IPS-18c (cell line): Measurements from ENCODE around the gene TIMM21.

Source experiments
- H3K4me3 ChIP-seq: 2 replicates; pipeline ENCODE4 v1.7.0; 2013; ENCODE audit warnings: low read depth, mild to moderate bottlenecking, low read length, moderate library complexity; ENCODE audit not compliant: insufficient read depth
- H3K9me3 ChIP-seq: one replicate; pipeline ENCODE4 v1.6.1; 2013; ENCODE audit warnings: mild to moderate bottlenecking, low read length, moderate library complexity; ENCODE audit not compliant: control insufficient read depth, insufficient read depth

TIMM21 gene

DNA sequence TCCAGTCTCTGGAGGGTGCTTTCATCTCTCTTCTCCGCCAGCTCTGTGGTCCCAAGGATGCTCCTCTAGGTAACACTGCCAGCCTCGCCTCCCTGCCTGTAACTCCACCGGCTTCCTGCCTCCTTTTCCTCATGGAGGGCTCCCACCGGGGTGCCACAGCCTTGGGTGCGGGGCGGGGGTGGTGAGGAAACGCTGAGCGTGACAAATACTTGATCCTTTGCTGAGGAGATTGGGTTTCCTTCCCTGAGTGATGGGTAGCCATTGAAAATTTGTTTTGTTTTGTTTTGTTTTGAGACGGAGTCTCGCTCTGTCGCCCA is 25.1 kb downstream of the TIMM21 start:
- no peak overlapping the region for H3K4me3 ChIP-seq
- peaks cover 3% of the 10 kb centered on the region for H3K9me3 ChIP-seq

DNA sequence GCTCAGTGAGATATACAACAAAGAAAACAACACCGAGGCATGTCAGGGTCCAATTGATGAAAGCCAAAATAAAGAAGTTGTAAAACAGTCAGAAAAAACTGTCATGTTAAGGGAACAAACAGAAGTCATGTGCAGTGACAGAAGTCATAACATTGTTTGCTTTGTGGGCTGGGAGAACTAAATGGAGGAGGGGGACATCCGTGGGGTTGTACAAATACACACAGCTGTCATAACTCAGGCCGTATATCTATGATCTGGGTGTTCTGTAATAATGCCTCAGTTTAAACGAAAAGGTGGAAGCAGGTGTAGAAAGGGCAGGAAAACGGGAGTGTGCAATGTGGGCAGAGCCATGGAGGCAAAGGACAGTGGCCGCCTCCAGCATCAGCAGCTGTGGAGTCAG is 27.3 kb downstream of the TIMM21 start:
- H3K4me3 ChIP-seq = no peak overlapping the region
- H3K9me3 ChIP-seq = peaks cover 5% of the 10 kb centered on the region

DNA sequence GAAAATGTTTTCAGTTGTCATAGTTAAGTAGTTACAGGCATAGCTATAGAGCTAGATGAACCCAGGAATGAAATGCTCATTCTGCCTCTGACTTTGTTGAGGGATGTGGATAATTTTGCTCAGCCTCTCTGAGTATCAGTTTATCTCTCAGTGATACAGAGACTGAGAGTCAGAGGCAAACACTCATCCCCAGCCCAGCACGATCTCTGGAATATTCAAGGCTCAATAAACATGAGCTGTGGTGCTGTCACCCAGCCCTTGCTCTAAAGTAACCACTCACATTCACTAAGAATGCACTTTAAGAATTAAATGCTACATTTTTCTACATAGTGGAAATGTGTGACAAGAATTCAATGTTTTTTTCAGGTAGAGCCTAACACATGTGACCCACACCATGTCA is 30.6 kb downstream of the TIMM21 start:
- peaks cover 2% of the 10 kb centered on the region for H3K9me3 ChIP-seq
- H3K4me3 ChIP-seq = no peak overlapping the region

DNA sequence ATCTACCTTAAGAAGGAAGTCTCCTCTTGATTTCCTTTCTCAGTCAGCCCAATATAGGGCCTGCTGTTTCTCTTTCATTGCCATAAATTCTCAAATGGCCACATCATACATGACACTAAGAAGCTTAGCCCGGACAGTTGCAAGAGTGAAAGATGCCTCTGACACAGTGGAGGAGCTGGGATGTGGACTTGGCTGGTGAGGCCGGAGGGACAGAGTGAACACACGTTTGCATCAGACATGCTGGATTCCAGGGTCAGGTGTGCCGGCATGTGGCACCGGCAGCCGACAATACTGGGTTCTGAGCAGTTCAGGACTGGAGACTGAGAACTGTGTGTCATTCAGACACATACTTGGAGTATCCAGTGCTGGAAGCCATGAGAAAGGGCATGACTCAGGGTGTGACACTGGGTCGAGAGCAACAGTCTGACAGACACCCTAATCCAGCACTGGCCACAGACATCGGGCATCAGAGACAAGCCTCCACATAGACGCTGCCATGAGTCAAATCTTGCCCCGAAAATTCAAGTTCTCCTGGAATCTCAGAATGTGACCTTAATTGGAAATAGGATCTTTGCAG is 31.4 kb downstream of the TIMM21 start:
- no peak overlapping the region for H3K4me3 ChIP-seq
- peaks cover 2% of the 10 kb centered on the region for H3K9me3 ChIP-seq

DNA sequence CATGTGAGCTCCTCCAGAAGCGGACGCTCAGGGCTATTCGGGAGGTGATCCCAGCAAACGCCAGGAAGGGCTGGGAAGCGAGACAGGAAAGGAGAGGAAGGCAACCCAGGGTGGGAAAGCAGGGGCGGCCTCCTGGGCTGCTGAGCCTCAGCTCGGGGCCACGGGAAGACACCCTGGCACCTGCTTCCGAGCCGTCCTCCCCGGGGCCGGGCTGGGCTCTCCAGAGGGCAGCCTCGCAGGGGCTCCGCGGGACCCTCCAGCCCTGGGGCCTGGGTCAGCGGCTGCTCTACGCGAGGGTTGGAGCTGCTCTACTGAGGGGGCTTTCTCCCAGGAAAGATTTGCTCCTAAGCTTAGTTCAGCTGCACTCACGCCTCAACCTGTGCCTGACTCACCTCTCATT is 34.0 kb downstream of the TIMM21 start:
- H3K4me3 ChIP-seq = no peak overlapping the region
- H3K9me3 ChIP-seq = peaks cover 2% of the 10 kb centered on the region

DNA sequence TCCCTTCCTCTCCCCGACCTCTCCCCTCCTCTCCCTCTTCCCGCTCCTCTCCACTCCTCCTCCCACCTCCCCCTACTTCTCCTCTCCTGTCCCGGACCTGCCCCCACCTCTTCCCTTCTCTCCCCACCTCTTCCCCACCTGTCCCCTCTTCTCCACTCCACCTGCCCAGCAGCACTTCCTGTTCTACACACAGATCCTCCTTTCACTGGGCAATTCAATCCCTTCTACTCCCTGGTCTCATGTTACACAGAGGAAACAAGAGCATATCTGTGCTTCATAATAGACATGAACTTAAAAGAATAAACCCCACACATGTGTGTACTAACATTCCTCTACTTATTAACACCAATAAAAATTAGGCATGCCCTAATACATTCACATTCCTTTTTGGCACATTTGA is 34.8 kb downstream of the TIMM21 start:
- no peak overlapping the region for H3K4me3 ChIP-seq
- peaks cover 2% of the 10 kb centered on the region for H3K9me3 ChIP-seq

DNA sequence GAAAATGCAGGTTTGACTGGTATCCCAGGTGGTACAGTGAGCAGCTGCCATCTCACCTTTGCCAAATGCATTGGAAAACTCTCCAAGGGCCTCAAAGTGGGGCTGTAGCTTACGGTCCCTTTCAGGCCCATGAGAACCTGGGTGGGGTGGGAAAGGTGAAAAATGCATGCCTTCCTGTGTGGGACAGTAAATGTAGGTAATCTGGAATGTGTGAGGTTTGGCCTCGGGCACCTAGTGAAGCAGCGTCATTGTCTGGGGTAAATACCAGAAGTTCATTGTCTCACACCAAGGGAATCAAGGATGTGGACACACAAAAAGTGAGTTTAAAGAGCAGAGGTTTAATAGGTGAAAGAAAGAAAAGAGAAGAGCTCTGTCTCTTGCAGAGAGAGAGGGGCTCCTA is 36.6 kb downstream of the TIMM21 start:
- Histone ChIP-seq H3K4me3 (no peak overlapping the region), H3K9me3 (peaks cover 2% of the 10 kb centered on the region)

DNA sequence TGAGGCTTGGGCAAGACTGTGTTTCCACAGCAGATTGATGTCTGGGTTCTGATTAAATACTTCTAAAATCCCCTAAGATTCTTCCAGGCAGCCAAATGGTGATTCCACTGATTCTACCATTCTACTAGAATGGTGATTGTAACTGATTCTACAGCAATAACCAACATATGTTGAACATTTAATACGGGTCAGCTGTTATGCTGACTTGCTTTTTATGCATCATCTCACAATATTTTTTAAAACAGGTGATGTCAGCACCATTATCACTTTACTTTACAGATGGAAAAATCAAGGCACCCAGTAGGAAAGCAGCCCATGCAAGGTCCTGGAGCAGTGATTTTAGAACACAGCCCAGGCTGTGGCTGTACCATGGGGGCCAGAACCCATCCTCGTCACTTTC is 37.5 kb downstream of the TIMM21 start:
- H3K9me3 ChIP-seq = no peaks in the 10 kb centered on the region

DNA sequence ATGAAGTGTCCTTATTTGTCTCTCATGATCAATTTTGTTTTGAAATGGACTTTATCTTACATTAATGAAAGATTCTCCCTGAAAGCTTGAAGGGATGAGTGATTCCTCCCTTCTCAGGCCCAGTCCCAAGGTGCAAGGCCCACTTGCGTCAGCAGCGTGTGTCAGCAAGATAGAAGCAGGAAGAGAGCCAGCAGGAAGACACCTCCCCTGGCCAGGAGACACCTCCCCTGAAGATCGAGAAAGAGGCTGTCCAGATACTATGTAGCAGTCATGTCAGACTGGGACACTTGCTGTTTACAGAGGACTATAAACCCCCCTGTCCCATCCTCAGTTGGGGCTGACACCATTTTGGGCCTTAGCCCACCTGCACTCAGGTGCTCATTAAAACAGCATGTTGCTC is 38.3 kb downstream of the TIMM21 start:
- H3K9me3 ChIP-seq = no peaks in the 10 kb centered on the region
- no peak overlapping the region for H3K4me3 ChIP-seq

More for the DNA sequence above, 37.5 kb downstream of the TIMM21 start:
- H3K4me3 ChIP-seq = no peak overlapping the region

DNA sequence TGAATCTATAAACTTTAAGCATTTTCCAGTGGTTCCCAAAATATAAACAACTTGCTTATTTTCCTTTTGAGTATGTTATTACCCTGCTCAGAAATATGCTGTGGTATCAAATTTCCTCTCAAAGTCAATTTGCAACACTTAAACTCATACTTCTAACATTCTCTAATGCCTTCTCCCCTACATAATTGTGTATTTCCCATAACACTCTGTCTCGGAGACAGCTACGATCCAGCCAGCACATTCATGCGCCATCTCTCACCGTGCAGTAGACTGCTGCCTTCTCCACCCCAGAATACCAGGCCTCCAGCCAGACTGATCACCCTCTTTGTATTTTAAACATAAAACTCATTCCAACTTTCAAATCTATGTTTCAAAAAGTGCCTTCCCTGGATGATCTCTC is 41.8 kb downstream of the TIMM21 start:
- H3K4me3 ChIP-seq = no peak overlapping the region
- H3K9me3 ChIP-seq = no peaks in the 10 kb centered on the region

DNA sequence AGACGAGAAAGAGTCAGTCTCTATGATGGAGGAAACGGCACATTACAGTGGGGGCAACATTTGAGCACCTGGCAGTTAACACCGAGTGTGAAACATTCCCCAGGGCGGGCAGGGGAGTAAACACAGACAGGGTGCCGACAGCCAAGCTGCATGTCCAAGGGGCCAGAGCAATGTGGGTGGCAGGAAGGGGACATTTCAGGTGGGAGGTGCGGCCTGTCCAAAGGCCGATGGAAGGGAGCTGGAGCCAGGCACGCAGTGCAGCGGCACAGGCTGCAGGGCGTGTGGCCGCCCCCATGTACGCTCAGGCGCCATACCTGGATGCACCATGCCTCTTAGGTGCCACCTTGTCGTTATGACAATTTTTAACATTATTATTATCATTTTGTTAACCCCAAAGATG is 43.3 kb downstream of the TIMM21 start:
- Histone ChIP-seq H3K4me3 (no peak overlapping the region), H3K9me3 (no peaks in the 10 kb centered on the region)

DNA sequence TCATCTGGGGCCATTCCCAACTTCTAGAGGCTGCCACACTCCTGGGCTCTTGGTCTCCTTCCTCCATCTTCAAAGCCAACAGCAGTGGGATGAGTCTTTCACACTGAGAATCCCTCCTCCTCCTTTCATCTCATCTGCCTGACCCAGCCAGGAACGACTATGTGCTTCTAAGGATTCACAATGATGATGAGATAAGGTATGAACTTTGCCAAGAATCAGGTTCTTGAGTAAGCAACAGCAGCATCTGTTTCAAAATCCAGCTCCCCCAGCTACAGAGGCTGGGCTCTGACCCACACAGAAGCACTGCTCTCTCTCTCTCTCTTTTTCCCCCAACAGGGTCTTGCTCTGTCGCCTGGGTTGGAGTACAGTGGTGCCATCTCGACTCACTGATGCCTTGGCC is 46.4 kb downstream of the TIMM21 start:
- Histone ChIP-seq H3K9me3 (no peaks in the 10 kb centered on the region), H3K4me3 (no peak overlapping the region)

DNA sequence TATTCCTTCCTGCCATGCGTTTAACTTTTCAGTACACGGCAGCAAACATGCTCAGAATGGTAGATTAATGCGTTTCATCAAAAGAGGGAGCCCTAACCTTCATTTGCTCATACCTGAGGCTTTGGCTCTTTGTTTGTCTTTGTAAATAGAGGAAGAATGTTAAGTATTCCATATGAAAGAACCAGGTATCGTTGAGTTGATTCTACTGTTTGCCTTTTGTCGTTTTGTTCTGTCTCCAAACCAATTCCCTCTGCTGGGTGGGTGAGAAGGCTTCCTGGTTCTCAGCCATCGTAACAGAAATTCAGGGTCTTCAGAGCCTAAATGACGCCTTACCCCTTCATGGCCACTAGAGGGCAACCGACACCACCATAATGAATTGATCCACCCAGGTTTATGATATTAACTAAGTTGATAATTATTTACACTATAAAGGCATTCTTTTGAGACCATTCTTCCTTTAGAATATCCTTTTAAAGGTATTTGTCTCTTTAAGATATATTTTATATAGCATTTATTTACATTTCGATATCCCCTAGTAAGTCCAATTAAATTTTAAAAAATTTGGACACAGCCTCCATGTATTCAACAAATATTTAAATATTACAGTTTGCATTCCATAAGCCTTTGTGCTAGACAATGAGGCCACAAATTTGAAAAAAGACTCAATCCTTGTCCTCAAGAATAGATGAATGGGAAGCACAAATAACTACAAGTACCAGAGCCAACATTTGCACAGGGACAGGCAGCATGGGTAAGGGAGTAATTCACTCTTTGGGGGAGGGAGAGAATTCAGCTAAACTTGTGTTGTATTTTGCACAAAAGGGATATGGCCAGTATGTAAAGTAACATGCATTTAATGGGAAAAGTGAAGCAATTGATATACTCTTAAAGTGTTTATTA is 48.1 kb downstream of the TIMM21 start:
- Histone ChIP-seq H3K4me3 (no peak overlapping the region), H3K9me3 (no peaks in the 10 kb centered on the region)

DNA sequence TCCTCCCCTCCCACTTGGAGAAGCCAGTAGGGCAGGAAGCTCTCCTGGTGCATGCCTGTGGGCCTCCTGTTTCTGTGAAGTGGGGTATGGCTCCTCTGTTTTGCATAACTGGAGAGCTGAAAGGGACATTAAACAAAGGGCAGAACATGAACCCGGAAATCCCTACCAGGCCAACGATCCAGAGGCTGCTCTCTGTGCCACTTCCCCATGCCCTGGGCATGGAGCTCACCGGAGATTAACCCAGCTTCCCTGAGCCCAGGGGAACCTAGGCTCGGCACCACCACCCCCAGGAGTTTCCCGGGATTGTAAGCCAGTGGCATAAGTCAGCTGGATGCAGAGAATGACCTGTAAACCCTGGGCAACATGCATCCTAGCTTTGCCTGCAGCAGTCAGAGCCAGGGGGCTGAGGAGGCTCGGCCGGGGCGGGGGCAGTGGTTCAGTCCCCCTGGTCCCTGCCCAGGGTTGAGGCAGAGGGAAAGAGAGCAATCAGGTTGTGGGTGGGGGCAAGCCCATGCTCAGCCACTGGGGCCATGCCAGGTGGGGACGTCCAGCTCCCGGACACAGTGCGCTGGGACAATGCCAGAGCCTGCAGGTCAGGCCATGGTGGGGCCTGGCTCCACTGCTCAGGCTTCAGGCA is 49.5 kb downstream of the TIMM21 start:
- no peaks in the 10 kb centered on the region for H3K9me3 ChIP-seq
- H3K4me3 ChIP-seq = no peak overlapping the region

DNA sequence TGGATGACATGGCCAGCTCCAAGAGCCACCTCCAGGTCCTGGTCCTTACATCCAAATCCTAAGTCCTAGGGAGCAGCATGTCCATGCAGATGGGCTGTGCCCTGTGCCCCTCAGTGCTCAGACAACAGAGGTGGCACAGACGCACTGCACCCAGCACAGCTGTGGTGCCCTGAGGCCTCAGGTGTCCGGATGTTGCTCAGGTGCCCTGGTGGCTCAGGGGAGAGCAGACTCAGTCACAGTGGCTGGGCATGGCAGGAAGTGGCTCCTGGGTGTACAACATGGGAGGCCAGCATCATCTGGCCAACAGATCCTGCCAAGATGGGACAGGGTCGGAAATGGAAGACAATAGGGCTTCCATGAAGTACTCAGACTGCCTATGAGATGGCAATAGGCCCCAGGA is 50.1 kb downstream of the TIMM21 start:
- H3K9me3 ChIP-seq = no peaks in the 10 kb centered on the region
- no peak overlapping the region for H3K4me3 ChIP-seq

DNA sequence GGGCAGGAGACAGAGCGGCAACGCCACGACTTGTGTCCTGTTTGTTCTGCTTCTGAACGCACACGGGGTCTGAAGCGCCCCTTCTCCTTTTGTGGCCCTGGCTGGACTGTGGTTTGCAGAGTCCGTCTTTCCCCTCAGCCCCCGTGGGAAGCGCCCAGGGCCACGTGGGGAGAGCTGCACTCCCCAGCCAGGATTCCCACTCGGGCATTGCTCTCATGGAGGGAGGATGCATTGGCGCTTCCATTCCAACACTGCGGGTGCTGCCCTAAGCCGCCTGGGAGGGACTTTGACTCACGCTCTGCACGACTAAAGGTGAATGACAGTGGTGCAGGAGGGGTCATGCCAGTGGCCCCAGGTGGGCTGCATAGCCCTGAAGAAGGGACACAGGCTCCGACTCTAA is 52.5 kb downstream of the TIMM21 start:
- H3K4me3 ChIP-seq = no peak overlapping the region

DNA sequence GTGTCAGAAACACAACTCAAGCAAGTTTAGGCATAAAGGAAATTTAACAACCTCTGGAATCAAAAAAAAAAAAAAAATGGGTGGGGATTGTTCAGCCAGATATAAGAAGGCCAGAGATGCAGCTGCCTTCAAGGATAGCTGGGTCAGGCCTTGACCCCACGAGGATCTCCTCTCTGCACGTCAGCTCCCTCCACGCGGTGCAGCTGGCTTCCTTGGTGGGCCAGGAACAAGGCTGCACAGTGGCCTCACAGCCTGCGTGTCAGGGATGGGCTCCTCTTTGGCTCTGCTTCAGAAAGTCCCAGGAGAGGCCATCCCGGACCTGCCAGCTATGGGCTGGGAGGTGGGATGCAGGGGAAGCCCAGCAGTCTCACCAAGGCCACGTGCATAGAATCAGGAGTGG is 55.5 kb downstream of the TIMM21 start:
- H3K4me3 ChIP-seq = no peak overlapping the region
- no peaks in the 10 kb centered on the region for H3K9me3 ChIP-seq

More for the DNA sequence above, 52.5 kb downstream of the TIMM21 start:
- H3K9me3 ChIP-seq = no peaks in the 10 kb centered on the region

DNA sequence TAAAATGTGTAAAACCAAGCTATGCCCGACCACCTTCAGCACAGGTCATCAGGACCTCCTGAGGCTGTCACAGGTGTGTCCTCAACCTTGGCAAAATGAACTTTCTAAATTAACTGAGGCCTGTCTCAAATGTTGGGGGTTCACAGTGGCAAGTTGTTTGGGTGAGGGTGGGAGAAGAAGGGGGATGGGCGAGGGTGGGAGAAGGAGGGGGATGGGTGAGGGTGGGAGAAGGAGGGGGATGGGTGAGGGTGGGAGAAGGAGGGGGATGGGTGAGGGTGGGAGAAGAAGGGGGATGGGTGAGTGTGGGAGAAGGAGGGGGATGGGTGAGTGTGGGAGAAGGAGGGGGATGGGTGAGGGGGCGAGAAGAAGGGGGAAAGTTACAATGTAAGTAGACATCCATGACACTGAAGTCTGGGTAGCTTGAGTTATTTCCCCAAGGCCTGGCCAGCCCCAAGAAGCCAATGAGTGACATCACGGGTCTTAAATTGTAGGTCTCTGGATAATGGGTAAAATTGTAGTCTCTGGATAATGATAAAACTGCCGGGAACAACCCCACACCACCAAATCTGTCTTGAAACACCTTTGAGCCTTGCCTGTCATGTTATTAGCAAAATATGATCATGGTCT is 56.3 kb downstream of the TIMM21 start:
- Histone ChIP-seq H3K9me3 (no peaks in the 10 kb centered on the region), H3K4me3 (no peak overlapping the region)
